Osteoblast (primary cell): ENCODE results near the gene TBL1XR1. TPM values are rescaled to one million over a fixed set of nuclear protein-coding genes. Genes with fewer than 3 reads are reported as not detected.

ENCODE experiments used
- DNase-seq: peaks from one replicate; pipeline ENCODE4 v3.0.0; 2011; ENCODE audit warnings: low spot score, mixed read lengths; ENCODE audit not compliant: insufficient read length; ENCODE audit errors: missing footprints
- H2AFZ ChIP-seq: 2 replicates; pipeline ENCODE4 v1.6.0; 2011; ENCODE audit warnings: mild to moderate bottlenecking, low read length
- H3K27ac ChIP-seq: 2 replicates; pipeline ENCODE4 v1.5.1; 2011; ENCODE audit warnings: mild to moderate bottlenecking, low read depth, low read length, moderate library complexity
- H3K27me3 ChIP-seq: 2 replicates; pipeline ENCODE4 v1.6.0; 2012; ENCODE audit warnings: mild to moderate bottlenecking, control low read depth, inconsistent platforms, low read length, moderate library complexity; ENCODE audit not compliant: insufficient read depth
- H3K36me3 ChIP-seq: 2 replicates; pipeline ENCODE4 v1.5.1; 2011; ENCODE audit warnings: mild to moderate bottlenecking, low read length, control low read depth, moderate library complexity; ENCODE audit not compliant: insufficient read depth
- H3K4me1 ChIP-seq: 2 replicates; pipeline ENCODE4 v1.5.1; 2011; ENCODE audit warnings: mild to moderate bottlenecking, low read length, control low read depth, moderate library complexity; ENCODE audit not compliant: insufficient read depth
- H3K4me2 ChIP-seq: 2 replicates; pipeline ENCODE4 v1.6.0; 2011; ENCODE audit warnings: mild to moderate bottlenecking, low read length; ENCODE audit not compliant: insufficient read depth
- H3K4me3 ChIP-seq: fragments of 200-600 bp; sonication (generic); 3 replicates; pipeline ENCODE4 v1.5.1; 2012; ENCODE audit warnings: mild to moderate bottlenecking, low read length, inconsistent platforms; ENCODE audit not compliant: insufficient read depth
- H3K79me2 ChIP-seq: 2 replicates; pipeline ENCODE4 v1.6.0; 2012; ENCODE audit warnings: mild to moderate bottlenecking, low read length, control low read depth, inconsistent platforms; ENCODE audit not compliant: insufficient read depth
- H3K9me3 ChIP-seq: 2 replicates; pipeline ENCODE4 v1.5.1; 2011; ENCODE audit warnings: low read depth, low read length, control low read depth
- H4K20me1 ChIP-seq: 2 replicates; pipeline ENCODE4 v1.6.0; 2012; ENCODE audit warnings: mild to moderate bottlenecking, low read length, control low read depth; ENCODE audit not compliant: insufficient read depth
- total RNA-seq: library from RNA; depleted of rRNA; stranded (reverse); fragments of >200 nt; gene quantifications from 2 replicates; pipeline ENCODE4 v1.2.3, GENCODE V29; 2012
- TF ChIP-seq, protein P1 (sequence below): IDR thresholded peaks from 2 replicates; pipeline ENCODE4 v1.5.1; 2011; ENCODE audit warnings: mild to moderate bottlenecking, low read depth, low read length, moderate library complexity; ENCODE audit errors: extremely low read depth

TBL1XR1 gene
- total RNA-seq, 1 donor, result 297 TPM

DNA sequence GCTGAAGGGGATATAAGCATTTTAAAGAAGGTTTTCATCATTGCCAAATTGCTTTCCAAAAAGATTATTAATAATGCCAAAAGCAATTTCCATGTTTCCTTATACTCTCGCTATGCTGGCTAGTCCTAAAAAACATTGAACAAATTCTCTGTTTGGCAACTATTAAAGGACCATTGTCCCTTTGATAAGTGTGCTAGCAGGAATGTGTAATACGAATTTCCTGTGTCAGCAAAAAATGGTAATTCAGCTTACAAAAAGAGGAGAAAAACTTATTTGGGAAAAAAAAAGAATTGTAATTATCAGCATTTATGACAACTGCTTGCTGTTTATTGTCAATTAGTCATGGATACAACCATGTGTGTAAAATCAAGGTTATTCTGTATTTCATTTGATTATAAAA, 138.6 kb downstream of the TBL1XR1 start:
- Histone ChIP-seq H3K79me2 (peaks cover 70% of the 10 kb centered on the region), H3K4me3 (no peak overlapping the region), H3K4me2 (no peak overlapping the region), H4K20me1 (peaks cover 2% of the 10 kb centered on the region), H3K9me3 (no peaks in the 10 kb centered on the region), H2AFZ (no peak overlapping the region), H3K4me1 (peaks cover 11% of the 10 kb centered on the region), H3K36me3 (peaks cover under 1% of the 10 kb centered on the region), H3K27ac (no peak overlapping the region), H3K27me3 (no peaks in the 10 kb centered on the region)
- TF ChIP-seq, protein P1, sequence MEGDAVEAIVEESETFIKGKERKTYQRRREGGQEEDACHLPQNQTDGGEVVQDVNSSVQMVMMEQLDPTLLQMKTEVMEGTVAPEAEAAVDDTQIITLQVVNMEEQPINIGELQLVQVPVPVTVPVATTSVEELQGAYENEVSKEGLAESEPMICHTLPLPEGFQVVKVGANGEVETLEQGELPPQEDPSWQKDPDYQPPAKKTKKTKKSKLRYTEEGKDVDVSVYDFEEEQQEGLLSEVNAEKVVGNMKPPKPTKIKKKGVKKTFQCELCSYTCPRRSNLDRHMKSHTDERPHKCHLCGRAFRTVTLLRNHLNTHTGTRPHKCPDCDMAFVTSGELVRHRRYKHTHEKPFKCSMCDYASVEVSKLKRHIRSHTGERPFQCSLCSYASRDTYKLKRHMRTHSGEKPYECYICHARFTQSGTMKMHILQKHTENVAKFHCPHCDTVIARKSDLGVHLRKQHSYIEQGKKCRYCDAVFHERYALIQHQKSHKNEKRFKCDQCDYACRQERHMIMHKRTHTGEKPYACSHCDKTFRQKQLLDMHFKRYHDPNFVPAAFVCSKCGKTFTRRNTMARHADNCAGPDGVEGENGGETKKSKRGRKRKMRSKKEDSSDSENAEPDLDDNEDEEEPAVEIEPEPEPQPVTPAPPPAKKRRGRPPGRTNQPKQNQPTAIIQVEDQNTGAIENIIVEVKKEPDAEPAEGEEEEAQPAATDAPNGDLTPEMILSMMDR, result no peak
- DNase-seq, result no peak

DNA sequence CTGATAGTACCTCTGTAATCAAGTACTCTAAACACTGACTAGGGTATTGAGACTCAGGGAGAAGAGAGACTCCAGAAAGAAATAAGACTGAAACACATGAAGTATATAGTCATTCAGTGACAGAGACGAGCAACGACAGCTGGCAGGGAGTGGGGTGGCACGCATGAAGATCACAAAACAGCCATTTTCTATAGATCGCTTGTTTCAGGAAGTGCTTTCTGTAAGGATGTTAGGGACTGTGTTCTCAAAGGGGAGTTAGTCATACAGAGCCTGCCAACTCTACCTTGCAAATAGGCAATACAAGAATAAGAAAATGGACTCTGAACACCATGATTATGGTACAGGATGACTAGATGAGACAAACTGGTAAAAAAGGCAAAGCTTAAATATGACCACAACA, 139.5 kb downstream of the TBL1XR1 start:
- TF ChIP-seq, protein P1, result no peak
- peaks cover 73% of the 10 kb centered on the region for H3K79me2 ChIP-seq

DNA sequence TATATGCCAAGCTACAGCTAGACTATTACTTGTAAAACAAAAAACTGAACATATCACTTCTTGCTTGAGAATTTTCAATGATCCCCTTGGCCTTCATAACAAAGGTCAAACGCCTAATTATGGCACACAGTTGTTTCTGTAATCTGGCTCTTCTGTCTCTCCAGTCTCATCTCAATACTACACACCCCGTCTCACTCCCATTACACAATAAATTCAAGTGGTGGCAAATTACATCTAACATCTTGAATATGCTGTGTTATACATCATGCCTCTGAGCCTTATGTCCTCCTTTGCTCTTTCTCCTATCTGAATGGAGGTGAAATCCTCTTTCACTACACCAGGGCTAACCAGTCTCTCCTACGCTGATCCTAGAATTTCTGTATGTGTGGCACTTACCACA, 140.4 kb downstream of the TBL1XR1 start:
- peaks cover 70% of the 10 kb centered on the region for H3K79me2 ChIP-seq

More for the DNA sequence above, 139.5 kb downstream of the TBL1XR1 start:
- H3K27me3 ChIP-seq, result no peaks in the 10 kb centered on the region
- H3K4me1 ChIP-seq, result peaks cover 11% of the 10 kb centered on the region
- no peak overlapping the region for H2AFZ ChIP-seq
- H3K4me3 ChIP-seq, result no peak overlapping the region
- DNase-seq, result no peak
- H3K9me3 ChIP-seq, result no peaks in the 10 kb centered on the region
- peaks cover 2% of the 10 kb centered on the region for H4K20me1 ChIP-seq
- peaks cover 8% of the 10 kb centered on the region for H3K36me3 ChIP-seq
- no peak overlapping the region for H3K4me2 ChIP-seq
- H3K27ac ChIP-seq, result no peak overlapping the region

DNA sequence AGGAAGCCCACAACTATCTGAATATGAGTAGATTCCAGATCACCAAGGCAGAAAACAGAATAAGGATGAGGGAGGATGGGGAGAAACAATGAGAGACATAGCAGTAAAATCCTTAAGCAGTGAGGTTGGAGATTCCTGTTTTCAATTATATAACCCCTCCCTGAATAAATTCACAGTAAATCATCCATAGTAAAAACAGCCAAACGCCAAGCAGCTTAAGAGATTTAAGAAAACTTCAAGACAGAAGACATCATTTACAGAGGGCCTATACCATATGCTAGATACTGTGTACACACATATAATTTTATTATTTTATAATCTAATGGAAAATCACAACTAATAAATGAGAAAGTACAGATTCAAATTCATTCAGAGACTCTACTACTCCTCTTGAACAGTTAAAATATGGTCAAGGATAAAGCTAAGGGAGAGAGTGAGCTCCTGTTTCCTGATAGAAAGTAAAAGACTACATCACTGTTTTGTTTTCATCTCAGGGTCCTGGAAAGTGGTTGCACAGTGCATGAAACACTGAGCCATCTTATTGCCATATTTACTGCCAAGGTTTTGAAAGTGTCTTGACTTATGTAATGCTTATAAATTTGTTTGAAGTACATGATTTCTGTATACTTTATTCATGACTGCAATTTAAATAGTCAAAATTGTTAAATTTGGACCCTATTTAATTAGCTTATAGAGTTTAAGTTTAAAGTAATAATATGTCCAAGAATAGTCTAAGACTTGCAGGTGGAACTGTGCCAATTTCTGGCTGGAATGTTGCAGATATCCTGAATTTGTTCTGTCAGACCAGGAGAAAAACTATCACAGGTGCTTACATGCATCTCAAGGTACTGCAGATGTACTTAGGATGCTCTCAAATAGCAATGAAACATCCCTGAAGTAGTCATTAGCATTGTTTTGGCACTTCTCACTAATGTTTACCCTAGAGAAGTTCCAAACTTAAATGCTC, 141.4 kb downstream of the TBL1XR1 start:
- peaks cover 13% of the 10 kb centered on the region for H3K4me1 ChIP-seq
- H2AFZ ChIP-seq, result no peak overlapping the region
- H4K20me1 ChIP-seq, result peaks cover 2% of the 10 kb centered on the region
- H3K9me3 ChIP-seq, result no peaks in the 10 kb centered on the region
- no peaks in the 10 kb centered on the region for H3K27me3 ChIP-seq
- H3K4me2 ChIP-seq, result no peak overlapping the region
- H3K79me2 ChIP-seq, result peaks cover 66% of the 10 kb centered on the region
- DNase-seq, result peak; percentile 13
- TF ChIP-seq, protein P1, result no peak
- H3K4me3 ChIP-seq, result no peak overlapping the region
- H3K36me3 ChIP-seq, result peaks cover 13% of the 10 kb centered on the region
- no peak overlapping the region for H3K27ac ChIP-seq

More for the DNA sequence above, 140.4 kb downstream of the TBL1XR1 start:
- Histone ChIP-seq H4K20me1 (peaks cover 2% of the 10 kb centered on the region), H3K4me3 (no peak overlapping the region), H3K4me2 (no peak overlapping the region), H3K27ac (no peak overlapping the region), H3K36me3 (peaks cover 8% of the 10 kb centered on the region), H2AFZ (no peak overlapping the region), H3K4me1 (peaks cover 7% of the 10 kb centered on the region), H3K9me3 (no peaks in the 10 kb centered on the region), H3K27me3 (no peaks in the 10 kb centered on the region)
- DNase-seq, result no peak
- TF ChIP-seq, protein P1, result no peak
